ENCODE data around the gene RUBCNL.
"Not testable (repeated sequence)": the region's sequence is repeated elsewhere in the genome, so short reads cannot be mapped to it uniquely, and the experiment has no call there.

RUBCNL gene, protein sequence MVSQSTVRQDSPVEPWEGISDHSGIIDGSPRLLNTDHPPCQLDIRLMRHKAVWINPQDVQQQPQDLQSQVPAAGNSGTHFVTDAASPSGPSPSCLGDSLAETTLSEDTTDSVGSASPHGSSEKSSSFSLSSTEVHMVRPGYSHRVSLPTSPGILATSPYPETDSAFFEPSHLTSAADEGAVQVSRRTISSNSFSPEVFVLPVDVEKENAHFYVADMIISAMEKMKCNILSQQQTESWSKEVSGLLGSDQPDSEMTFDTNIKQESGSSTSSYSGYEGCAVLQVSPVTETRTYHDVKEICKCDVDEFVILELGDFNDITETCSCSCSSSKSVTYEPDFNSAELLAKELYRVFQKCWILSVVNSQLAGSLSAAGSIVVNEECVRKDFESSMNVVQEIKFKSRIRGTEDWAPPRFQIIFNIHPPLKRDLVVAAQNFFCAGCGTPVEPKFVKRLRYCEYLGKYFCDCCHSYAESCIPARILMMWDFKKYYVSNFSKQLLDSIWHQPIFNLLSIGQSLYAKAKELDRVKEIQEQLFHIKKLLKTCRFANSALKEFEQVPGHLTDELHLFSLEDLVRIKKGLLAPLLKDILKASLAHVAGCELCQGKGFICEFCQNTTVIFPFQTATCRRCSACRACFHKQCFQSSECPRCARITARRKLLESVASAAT

GRCh38 chr13:46387064-46387851, at the start of gene RUBCNL:
Gene RUBCNL, minus strand, starts transcription at chr13:46387252. Its CDS starts 14,777 bp downstream, at chr13:46372475.
- no peak for DNase-seq (ENCODE audit: low read depth, low spot score)

DNA sequence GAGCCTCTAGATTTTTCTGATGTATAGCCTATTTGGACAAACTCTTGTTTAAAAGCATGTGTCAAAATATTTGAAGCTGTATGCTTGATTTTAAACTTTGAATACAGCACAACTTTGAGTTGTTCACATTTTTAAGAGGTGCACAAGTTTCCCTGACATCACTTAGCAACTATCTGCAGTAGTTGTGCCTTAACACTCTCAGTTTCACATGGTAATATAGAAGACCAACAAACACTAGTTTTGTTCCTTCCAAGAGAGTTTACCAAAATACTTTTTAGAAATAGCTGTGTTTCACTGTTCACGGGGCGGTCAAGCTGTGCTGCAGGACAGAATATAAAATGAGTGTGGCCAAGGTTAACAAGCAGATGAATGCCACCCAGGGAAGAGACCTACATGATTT, 42.5 kb upstream of the RUBCNL start:
- not testable (repeated sequence) for DNase-seq (ENCODE audit: low read depth, low spot score)

GRCh38 chr13:46405457-46405856, 18.4 kb upstream of the RUBCNL start:
- DNase-seq (ENCODE audit: low read depth, low spot score) = no peak

DNA sequence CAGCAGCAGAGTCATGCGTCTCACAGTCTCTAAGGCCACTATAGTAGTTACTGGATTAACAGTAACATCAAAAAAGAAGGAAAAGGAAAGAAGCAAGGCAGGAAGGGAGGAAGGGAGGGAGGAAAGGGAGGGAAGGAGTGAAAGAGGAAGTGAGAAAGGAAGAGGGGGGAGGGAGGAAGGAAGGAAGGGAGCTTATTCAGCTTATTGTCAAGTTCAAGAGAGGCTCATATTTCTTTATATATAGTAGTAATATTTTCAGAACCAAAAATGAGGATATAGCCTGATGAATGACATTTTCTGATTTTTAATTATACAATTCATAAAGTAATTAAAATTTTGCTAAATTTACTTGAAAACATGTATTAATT, 17.7 kb upstream of the RUBCNL start:
- DNase-seq (ENCODE audit: low read depth, low spot score) = no peak

DNA sequence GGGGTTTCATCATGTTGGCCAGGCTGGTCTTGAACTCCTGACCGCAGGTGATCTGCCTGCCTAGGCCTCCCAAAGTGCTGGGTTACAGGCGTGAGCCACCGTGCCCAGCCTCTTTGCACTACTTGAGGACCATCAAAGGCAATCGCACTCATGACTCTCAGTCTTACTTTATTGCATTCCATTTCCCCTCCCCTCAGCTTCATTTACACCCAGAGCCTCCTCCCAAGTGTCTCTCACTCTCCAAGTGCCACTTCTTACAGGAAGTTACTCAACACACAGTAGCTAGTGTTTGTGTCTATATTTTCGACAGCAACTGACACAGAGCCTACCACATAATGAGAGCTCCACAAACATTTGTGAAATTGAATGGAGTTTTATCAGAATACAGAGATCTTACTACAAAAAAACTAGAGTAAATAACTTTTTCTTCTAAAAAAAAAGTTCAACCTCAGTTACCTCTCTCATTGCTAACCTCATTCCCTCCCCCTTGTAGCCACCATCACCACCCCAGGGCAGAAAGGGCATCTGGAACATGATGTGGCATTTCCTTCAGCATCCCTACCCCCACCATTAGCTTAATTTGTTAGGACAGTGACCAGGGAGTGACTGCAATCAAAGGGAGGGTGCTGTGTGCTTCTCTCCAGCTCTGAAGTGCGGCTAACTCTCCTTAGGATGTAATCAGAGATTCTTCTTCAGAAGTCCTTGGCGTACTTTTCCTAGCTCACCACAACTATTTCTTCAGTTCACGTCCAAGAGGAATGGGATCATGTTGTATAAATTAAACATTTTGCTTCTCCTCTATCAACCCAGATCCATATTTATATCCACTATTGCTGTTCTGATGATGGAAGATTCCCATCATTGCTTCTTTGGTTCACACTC, 17.0 kb upstream of the RUBCNL start:
- DNase-seq (ENCODE audit: low read depth, low spot score) = no peak

- DNase-seq (ENCODE audit: low read depth, low spot score) = no peak
Measured at GRCh38 chr13:46402178-46402577, 15.1 kb upstream of the RUBCNL start.

- DNase-seq (ENCODE audit: low read depth, low spot score) = no peak
Measured at GRCh38 chr13:46401432-46401831, 14.4 kb upstream of the RUBCNL start.

DNA sequence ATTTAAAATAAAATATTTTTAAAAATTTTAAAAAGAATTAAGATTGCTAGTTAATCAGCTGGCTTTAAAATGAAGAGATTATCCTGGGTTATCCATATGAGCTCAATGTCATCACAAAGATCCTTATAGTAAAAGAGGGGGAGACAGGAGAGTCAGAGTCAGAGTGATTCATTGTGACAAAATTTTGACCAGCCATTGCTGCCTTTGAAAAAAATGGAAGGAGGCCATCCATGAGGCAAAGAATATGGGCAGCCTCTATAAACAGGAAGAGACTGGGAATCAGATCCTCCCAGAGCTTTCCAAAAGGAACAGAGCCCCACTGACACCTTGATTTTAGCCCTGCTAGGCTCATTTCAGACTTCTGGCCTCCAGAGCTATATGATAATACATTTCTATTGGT, 9.3 kb upstream of the RUBCNL start:
- no peak for DNase-seq (ENCODE audit: low read depth, low spot score)

DNA sequence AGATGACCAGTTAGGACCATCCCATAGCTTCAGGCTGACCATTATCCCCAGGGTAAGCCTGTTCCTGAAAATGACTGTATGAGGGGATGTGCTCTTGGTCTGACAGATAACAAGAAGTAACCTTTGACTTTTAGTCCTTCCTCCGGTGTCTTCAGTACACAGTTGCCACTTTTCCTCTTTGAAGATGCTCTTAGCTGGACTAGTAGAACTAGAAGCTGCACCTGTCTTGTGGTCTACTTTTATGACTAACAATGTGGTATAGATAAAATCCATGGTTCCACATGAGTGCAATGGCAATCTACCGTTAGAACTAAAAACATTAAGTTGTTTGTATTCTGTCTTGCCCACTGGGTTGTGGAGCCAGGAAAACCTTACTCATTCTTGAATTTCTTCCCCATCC, 5.9 kb upstream of the RUBCNL start:
- DNase-seq (ENCODE audit: low read depth, low spot score) = no peak

DNA sequence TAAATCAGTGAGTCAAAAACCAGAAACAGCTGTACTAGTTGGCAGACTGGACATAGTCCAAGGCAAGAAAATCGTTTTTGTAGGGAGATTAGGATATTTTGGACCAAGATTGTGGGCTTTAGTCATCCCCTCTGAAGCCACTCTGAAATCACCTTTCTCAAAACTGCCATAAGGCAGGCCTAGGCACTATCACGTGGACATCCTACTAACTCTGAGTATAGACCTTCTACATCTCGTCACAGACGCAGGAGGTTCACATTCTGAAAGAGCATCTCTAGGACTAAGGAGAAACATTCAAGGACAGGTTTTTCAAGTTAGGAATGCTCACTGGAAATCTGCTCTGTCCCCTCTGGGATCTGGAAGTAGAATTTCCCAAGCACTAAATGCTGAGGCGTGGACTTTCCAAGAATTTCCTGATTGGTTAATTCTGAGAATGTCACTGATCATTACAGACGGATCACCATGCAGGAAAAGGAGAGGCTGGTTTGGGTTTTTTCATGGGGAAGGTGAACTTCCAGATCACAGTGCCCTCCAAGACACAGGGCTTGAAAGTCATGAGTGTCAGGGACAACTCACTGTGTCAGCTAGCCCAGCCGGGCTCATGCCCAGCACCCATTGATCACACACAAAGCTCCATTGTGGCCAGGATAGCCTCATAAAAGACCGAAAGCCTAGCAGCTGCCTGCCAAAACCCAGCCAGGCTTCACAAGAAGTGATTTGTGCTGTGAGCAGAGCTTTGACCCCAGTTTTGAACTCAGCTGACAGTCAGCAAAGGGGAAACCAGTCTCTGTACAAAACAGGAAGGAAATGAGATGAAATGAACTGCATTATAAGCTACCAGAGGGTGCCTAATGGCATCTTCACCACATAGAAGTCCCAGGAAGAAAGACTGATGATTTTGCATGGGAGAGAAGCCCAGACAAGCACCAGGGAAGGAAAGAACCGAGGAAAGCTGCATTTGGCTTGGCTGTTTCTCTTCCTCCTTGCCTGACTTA, 2.7 kb upstream of the RUBCNL start:
- DNase-seq (ENCODE audit: low read depth, low spot score) = no peak

- no peak for DNase-seq (ENCODE audit: low read depth, low spot score)
Measured at GRCh38 chr13:46388846-46389245, 1.8 kb upstream of the RUBCNL start.

GRCh38 chr13:46388308-46388707, 1.3 kb upstream of the RUBCNL start:
- no peak for DNase-seq (ENCODE audit: low read depth, low spot score)

DNA sequence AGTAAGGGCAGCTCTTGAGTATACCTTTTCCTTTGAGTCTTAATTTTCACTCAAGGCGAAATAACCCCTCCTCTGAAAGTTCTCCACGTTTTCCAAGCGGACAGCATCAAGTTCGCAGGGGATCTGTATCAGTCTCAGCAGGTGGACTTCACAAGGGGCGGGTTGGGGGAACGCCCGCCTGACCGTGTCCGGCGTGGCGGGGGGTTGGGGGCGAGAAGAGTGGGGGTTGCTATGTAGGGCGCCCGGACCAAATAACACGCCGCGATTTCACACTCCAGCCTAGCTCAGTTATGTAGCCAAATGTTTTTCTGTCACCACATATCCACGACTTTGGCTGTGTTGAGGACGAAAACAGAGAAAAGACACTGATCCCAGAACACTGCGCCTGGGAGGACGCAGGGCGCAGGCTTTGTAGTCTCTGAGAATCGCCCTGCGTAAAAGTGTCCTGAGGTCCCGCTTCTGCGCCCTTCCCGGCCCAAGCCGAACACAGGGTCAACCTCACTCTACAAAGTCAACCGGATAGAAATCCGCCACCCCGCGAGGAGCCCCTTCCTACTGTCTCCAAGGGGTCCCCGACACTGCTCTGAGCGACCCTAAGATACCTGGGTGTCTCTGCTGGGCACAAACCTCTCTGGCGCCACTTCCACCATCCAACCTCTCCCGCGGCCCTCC, 524 bp downstream of the RUBCNL start:
- DNase-seq (ENCODE audit: low read depth, low spot score) = no peak

DNA sequence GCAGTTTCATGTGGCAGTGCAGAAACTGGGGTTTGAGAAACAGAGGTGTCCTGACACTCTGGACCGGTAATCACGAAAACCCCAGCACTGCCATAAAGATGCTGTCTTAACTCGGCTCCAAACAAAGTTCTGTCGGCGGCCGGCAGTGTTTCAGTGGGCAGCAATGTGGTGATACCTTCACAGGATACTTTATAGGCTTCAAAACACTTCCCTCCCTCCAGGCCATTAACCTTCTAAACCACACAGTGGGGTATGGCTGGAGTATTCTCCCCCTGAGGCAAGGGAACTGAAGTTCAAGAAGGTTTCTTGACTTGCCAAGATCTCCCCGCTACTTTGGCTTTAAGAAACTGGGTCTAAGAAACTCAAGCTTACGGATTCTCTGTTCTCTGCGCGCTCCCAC, 1.1 kb downstream of the RUBCNL start:
- DNase-seq (ENCODE audit: low read depth, low spot score) = no peak

DNA sequence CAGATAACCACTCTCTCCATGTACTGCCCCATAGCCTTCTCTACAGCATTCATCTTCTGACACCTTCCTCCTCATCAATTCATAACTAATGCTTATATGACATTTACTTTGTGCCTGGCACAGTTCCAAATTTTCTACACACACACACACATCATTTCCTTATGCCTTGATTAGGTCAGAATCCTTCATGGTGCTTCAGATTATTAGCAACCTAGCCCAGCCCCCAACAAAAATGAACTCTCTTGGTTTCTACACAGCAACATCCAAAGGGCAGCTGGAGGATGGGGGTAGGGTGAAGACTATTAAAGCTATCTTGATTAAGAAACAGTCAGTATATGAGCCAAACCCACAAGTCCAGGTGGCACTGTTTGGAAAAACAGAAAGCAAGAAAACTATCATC, 3.7 kb downstream of the RUBCNL start:
- no peak for DNase-seq (ENCODE audit: low read depth, low spot score)

DNA sequence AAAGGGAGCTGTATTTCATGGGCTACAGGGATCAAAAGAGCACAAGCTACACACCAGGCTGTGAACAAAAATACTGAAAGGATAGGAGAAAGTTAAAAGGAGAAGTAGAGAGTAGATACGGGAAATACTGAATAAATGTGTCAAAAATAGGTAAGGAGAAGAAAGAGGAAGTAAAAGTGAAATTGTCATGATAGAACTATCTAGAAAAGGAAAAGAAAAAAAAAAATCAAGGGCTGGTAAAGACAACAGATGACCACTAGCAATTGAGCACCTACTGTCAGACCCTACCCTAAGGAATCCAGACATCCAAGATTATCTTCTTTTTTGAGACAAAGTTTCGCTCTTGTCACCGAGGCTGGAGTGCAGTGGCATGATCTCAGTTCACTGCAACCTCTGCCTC, 4.8 kb downstream of the RUBCNL start:
- DNase-seq (ENCODE audit: low read depth, low spot score) = no peak

DNA sequence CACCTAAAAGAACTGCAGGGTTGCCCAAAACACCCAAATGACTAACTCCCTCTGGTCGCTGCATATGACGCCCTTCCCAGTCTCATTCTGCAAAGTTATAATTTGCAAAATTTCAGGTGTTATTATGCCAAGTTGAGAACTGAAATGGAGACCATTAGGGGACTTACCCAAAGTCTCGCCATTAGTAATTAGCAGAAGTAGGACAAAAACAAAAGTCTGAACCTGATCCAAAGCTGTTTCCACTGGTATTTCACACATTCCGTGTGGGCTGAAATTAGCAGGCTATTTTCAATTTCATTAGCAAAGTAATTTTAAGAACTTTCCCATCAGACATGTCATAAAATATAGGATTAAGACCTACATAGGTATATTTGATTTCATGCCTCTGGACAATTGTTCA, 6.8 kb downstream of the RUBCNL start:
- no peak for DNase-seq (ENCODE audit: low read depth, low spot score)

DNA sequence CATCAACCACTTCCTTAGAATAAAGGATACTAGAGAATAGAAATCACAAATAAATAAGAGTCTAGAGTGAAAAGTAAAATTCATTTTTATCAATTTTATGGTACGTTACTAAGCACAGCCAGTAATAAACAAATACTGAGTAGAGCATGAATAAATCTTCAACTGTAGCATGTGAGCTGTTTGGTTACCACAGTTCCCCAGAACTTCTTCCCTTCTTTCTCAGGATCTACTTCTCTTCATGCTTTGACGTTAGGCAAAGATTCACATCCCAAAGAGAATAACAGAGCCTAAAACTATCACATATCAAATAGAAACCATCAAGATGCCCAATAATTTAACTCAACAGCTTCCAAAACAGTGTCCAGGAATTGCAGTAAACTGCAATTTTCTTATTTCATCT, 7.4 kb downstream of the RUBCNL start:
- DNase-seq (ENCODE audit: low read depth, low spot score) = no peak

GRCh38 chr13:46378411-46378810, 8.6 kb downstream of the RUBCNL start:
- DNase-seq (ENCODE audit: low read depth, low spot score) = no peak

GRCh38 chr13:46377554-46377953, 9.5 kb downstream of the RUBCNL start:
- DNase-seq (ENCODE audit: low read depth, low spot score) = no peak

Data from activated CD4-positive, CD25-positive, alpha-beta regulatory T cell treated with anti-CD3 and anti-CD28 coated beads, Interleukin-2, amount 50 U/mL, for 16 hours (primary cell).